Stimulated activated CD4-positive, alpha-beta T cell treated with anti-CD3 and anti-CD28 coated beads, Interleukin-1b, Interleukin-23, amount 100 ng/mL, for 1 hour (primary cell): ENCODE data around the gene EOLA1.
"Not testable (repeated sequence)": the region's sequence is repeated elsewhere in the genome, so short reads cannot be mapped to it uniquely, and the experiment has no call there.

ENCODE experiments used
- DNase-seq, 2 donors: peaks; one replicate each; pipeline ENCODE4 v3.0.0-alpha.2; 2020; ENCODE audit warnings: low read depth in 2 of 2

Gene EOLA1

DNA sequence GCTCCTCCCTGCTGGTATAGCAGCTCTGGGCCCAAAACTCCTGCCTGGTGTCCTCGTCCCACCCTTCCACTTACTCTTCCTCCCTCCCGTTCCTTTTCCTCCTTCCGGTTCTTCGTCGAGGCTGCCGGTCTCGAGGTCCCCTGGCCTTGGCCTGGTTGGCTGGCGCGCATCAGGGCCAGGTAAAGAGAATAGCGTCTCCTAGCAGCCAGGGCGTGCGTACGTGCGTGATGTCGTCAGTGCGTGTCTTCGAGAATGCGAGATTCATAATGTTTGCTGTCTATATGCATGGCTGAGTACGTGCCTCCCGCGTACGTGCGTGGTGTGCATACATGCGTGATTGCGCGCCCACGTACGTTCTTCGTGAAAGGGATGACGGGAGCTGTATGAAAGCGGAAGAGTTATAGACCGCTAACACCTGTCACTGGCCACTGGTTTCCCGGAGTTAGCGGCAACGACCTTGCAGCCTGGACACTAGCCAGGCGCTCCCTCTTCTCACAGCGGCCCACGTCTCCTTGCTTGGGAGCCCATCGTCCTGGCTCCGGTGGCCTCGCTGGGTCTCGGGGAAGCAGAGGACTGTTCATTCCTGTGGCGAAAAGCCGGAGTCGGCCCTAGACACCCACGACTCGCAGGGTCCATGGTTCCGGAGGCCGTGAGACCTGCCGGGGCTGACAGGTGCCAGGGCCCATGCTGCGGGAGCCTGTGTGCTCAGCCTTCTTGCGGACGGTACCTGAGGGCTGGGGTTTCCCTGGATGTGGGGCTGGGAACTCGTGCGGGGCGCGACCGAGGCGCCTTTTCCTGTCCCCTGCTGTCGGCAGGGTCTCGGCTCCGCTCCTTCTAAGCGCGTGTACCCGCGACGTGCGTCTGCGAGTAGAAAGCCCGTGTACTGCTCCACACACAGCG is at the start of gene EOLA1:
TSS of gene EOLA1 (plus strand) at position 392 of the 900 bp plus-strand sequence. CDS start 4,619 bp downstream, outside the sequence.
- peak; percentile 57 to 72 for DNase-seq

DNA sequence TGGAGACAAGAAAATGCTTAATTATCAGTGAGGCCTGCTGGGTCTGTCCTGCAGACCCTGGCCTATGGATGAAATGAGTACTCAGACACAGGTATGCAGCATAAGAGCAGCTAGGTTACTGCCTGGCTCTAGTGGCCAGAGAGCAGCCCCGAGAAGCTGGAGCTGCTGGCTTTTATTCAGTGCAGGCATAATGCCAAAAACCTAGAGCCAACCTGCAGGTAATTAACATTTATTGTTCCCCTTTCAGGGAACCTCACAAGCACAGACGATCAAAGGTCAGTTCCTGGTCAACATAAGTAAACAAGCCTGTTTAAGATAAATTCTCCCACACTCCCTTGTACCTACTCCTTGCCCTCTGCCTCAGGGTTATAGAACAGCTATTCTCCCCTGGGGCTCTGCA is 49.0 kb upstream of the EOLA1 start:
- no peak for DNase-seq

DNA sequence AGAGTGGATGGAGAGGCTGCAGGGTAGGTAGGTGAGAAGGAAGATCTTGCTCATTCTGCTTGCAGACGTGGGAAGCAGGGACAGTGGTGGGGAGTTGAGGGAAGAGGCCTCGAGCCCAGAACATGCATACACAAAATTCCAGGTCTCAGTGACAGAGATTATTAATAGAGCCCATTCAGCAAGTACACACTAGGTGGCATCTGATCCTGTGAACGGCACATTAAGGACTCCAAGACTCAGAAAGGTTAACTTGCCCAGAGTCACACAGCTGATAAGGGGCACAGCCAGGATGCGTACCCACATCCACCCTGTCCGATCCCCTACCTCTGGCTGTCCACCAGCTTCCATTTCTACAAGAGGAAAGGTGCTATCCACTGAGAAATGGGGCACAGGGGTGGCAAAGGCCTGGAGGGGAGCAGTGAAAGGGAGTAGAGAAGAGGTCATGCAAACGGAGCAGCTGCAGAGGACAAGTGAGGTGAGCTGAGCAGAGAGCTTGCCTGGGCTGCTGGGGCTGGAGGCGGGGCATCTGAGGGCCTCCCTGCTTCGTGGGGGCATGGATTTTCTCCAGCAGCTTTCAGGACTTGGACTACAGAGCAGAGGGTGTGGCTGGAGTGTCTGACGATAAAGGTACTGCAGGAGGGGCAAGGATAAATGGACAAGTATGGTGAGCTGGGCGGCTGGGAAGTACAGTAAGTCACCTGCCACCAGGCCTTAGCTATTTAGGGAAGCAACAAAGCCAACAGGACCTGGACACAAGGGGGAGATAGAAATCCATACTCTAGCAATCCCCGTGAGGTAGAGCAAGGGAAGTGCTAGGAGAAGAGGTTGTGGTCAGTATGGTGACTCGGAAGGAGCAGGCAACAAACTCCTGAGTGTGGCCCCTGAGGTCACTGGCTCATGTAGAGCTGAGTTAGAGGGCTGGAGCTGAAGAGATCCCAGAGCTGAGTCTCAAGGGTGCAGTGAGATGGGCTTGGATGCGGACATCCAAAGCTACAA is 46.9 kb upstream of the EOLA1 start:
- DNase-seq: no peak

DNA sequence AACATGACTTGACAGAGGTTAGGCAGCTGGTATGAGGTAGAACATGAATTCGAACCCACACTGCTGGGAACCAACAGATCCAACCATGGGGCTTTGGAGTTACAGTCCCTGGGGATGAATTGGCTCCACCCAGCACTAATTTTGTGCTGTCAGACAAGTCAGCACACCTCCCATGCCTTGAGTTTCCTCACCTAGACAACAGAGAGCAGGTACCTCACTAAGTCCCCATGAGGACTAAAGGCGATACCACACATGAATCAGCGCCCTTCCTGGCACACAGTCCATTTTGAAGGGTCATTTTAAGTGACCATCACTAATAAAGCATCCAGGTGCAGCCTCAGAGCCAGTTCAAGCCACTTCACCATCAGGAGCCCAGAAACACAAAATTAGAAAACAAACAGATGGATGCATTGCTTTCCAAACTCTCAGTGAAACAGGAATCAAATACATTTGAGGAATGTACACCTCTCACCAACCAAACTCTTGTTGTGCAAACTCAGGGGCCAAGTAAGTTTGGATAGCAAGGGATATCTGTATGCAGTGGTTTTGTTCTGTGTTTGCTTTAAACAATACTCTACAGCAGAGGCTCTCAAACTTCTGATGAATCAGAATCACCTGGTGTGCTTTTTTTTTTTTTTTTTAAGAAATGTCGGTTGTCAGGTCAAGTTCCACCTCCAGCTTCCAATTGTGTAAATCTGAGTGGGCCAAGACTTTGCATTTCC is 45.8 kb upstream of the EOLA1 start:
- DNase-seq: no peak

DNA sequence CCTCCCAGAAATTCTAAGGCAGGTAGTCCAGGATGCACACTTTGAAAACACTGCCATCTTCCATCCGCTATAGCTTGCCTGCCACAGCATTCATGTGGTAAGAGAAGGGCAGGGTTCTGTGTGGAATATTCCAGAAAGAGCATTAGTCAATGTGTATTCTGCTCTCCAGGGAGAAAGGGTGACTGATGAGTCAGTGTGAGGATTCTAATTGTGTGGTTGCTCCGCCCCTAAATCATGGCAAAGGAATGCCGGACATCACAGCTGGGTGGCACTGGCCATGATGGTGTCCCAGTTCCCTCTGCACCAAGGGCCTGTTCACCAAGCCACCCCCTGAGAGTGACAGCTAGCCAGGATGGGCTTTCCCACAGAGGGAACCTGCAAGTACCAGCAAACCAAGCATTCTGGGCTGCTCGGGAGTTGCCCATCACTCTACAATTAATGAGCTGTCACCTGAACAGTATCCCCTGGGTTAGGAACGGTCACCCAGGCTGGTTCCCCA is 45.2 kb upstream of the EOLA1 start:
- DNase-seq: no peak

DNA sequence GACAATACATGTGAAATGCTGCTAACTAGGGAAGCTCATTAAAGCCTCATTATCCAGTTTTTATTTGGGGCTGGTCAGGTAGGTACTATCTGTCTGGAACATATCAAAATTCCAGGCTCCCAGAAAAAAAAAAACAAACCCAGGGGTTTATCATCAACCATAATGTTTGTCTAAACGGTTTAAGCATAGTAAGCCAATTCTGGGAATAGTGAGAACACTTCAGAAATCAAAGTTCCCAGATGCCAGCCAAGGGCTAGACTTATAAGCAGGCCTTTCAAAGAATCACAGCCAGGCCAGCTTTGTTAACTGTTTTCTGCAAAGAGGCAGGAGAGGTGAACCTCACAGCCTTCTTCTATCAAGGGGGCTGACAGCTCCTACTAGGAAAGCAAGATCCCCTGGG is 43.8 kb upstream of the EOLA1 start:
- DNase-seq: no peak

DNA sequence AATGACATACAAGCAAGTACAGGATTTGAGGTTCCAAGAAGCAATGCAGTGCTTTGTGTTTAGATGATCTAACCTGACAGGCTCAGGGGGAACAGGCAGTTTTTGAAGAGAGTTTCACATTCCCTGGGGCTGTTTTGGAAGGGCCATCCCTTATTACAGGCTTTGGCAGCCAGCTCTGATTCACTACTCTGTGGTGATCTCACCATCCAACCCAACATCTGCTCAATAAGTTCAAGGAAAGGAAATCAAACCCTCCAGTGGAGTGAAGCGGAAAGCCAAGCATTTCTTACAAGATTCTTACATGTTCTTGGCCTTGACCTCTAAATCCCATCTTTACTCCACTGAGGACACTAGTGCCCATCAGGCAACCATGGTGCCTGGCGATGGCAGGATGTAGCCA is 43.2 kb upstream of the EOLA1 start:
- no peak for DNase-seq

DNA sequence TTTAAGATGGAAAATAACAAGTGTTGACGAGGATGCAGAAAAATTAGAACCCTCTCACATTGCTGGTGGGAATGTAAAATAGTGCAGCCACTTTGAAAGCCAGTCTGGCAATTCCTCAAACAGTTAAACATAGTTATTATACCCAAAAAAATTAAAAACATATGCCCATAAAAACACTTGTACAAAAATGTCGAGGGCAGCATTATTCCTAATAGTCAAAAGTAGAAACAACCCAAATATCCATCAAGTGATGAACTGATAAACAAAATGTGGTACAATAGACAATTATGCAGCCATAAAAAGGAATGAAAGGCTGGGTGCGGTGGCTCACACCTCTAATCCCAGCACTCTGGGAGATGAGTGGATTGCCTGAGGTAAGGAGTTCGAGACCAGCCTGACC is 42.0 kb upstream of the EOLA1 start:
- DNase-seq: no peak

DNA sequence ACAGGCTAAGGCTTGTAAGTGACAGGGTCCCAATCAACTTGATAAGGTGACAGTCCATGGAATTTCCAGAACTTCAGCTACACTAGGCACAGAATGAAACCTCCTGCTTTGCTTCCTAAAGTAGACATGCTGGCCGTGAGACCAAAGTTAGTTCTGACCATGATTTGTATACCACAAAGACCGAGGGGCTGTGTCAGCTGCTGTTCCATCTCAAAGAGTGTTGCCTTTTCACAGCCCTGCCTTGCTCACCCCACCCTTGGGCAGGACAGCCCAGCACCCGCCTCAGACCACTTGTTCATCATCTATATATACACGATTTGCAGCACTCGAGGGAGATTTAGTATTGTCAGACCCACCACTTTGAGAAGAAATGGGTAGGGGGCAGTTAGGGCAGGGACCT is 41.0 kb upstream of the EOLA1 start:
- DNase-seq: no peak

DNA sequence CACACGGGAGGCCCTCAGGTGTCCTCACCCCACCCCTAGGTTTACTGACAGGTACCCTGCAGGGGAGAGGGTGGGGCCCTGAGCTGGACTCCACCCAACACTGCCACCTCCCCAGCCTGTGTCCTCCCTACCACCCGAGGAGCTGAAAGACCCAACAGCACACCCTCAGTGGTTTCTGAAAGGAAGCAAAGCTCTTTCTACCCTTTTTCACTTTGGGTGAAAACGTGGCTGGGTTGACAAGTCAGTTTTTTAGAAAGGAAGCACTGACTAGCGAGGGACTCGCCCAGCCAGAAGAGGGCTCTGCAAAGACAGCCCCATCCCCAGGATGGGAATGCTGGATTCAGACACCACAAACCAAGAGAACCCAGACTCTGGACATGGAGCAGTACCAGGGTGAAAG is 37.9 kb upstream of the EOLA1 start:
- DNase-seq: not testable (repeated sequence)

DNA sequence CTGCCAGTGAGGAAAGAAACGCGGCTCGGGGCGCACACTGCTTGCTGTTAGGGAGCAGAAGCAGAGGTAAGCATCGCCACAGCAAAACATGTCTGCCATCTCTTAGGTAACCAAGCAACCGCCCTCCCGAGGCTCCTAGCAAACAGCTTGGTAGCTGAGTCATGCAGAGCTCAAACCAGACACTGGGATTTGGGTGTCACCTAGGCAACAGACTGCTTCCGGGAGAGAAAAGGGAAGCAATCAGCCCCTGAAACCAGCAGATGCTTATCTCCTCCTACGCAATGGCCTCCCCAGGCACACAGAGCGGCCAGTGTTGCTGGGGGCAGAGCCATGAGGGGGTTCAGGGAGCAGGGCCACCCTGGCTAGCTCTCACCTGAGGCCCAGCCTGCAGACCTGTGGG is 37.4 kb upstream of the EOLA1 start:
- not testable (repeated sequence) for DNase-seq

DNA sequence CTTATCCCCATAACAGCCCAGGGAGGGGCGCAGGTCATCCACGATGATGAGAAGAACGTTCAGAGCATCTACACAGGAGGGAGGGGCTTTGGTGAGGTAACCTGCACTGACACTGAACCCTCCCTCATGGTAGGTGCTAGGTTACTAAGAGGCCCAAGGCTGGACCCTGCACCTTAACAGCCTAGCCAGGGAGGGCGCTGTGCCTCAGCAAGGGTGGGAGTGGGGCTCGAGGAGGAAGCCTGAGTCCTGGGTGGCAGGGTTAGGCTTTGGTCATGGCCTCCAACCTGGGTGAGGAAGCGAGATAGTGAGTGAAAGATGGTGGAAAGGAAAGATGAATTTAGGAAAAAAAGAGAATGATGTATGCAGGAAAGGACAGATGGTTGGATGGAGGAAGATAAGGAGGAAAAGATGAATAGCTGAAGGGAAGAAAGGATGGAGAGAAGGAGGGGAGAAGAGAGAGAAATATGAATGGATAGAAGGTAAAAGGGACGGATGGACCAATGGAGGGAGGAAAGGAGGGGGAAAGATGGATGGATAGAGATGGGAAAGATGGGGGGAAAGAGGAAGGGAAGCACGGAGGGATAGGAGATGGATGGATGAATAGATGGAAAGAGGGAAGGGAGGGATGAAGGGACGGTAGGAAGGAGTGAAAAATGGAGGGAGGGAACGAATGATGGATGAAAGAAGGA is 36.4 kb upstream of the EOLA1 start:
- DNase-seq: peak in 1 of 2 donors; percentile 14

DNA sequence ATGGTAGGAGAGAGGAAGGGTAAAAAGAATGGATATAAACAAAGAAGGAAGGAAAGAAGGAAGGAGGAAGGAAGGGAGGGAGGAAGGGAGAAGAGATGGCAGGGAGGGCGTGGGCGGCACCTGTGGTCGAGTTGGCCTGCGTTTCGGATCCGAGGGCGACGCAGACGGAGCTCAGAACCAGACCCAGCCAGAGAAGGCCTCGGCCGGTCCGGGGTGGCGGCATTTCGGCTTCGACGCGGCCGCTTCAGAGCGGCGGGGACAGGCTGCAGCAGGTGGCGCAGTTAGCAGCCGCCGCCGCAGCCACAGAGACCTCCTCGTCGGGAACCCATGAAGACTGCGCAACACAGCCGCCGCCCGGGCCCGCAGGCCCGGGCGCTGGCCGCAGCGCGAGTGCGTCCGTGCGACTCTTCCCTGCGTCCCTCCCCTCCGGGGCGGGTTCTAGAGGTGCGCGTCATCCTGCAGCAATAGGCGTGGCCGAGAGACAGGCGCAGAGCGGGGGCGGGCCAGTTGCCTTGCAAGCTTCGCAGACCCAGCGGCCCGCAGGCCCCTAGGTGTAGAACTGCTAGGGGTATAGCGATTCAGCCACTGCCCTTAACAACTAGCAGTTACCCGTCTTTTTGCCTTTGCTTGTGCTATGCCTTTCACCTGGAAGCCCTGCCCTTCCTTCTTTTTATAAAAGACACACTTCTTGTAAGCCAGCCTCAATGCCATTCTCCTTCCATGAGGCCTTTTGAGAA is 35.7 kb upstream of the EOLA1 start, which contains the start of gene IDS:
TSS of gene IDS (minus strand) at position 392 of the 737 bp plus-strand sequence. CDS start at position 223, 169 bp downstream.
- peak; percentile 59 to 62 for DNase-seq

DNA sequence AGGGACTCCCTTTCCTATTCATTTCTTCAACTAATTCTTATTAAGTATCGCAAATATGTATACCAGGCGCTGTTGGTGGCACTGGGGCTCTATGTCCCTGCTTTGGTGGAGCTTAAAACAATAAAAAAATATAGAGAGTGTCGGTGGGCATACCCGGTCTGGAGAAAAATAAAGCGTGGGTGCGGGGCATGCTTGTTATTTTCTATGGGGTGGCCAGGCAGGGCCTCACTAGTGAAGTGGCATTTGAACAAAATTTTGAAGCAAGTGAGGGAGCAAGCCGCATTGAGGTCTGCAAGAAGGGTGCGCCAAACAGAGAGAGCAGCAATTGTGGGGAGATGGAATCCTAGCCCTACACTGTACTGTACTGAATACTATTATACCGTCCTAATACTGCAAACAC is 35.1 kb upstream of the EOLA1 start:
- no peak for DNase-seq

DNA sequence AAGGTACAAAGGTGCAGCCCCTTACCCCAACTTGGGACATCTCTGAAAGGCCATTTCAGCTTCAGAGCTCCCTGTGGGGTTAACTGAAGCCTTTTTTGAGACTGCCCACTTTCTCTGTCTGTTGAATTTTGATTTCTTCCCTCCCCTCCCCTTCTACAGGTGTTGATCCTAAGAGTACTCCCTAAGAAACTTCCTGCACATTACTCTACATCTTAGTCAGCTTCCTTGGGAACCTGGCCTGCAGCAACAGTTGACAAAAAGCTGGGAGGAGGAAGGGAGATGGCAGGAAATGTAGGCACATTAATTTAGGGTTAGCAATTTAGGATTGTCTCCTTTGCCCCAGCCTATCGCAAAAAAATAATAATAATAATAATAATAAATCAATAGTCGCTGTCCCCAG is 34.5 kb upstream of the EOLA1 start:
- DNase-seq: no peak

DNA sequence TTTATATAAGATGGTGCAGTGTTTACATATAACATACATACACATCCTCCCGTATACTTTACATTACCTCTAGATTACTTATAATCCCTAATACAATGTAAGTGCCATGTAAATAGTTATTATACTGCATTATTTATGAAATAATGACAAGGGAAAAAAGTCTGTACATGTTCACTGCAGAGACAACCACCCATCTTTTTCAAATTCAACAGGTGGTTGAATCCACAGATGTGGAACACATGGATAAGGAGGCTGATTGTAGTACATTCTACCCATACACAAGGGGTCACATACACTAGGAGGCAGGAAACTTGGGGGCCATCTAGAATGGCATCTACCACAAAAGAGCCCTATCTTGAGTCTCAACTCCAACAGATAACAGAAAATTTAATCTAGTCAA is 32.3 kb upstream of the EOLA1 start:
- DNase-seq: no peak

DNA sequence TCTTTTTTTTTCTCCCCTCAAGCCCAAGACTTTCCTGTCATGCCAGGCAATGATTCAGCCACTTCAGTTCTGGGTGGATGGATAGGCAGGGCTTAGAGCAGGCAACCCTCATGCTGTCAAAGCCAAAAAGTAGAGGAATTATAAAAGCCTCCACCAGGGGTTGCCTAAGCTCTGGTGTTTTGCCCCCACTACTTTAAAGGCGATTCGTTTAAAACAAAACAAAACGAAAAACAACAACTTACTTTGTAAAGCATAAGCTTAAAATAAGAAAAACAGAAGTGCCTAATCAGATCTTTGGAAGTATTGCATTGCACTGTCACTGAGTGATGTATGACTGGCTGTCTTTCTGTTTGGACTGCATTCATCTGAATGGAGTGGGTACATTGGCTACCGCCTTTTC is 30.4 kb upstream of the EOLA1 start:
- no peak for DNase-seq

DNA sequence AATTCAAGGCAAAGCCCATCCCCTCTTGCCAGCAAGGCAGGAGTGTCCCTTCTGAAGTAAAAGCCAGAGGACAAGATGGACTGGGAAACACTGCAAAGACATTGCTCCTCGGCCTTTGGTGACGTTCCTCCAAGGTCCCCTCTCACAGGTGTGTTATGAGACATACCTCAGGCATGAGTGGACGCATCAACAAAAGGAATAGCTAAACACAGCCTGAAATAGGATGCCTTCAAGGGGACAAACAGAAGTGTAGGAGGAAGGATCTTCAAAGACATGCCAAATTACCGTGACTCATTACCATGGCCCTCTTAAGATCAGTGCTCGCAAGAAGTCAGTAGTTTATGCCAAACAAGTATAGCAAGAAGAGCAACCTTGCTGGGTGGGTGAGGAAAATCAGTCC is 29.7 kb upstream of the EOLA1 start:
- DNase-seq: no peak

DNA sequence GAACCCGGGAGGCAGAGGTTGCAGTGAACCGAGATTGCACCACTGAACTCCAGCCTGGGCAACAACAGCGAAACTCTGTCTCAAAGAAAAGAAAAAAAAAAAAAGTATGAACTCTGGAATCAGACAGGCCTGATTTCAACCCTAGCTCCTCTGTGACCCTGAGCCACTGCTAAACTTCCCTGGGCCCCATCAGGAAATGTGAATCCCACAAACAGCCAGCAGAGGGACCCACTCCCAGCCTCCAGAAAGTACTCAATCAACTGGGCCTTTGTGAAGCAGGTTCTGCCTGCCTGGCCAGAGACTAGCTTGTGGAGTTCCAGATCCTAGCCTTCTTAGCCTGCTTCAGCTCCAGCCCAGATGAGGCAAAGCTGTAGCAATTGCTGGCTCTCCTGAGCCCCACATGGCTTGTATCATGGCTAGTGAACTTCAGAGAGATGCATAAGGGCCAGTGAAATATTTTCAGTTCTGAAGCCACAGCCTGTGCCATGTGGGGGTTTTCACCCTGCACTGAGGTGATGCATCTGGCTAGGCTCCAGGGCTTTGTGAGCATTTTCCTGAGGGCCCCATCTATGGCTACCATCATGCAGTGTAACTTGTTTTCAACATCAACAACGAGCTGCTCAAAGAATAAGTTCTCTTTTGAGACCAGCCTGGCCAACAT is 28.5 kb upstream of the EOLA1 start:
- peak; percentile 10 to 14 for DNase-seq
